Activated naive CD8-positive, alpha-beta T cell treated with anti-CD3 and anti-CD28 coated beads, Interleukin-2, amount 10 ng/mL, durations not matched to agents 7 days and 5 days (primary cell): ENCODE measurements around the gene KLK10. TPM values are rescaled to one million over a fixed set of nuclear protein-coding genes. Genes with fewer than 3 reads are reported as not detected.

Source experiments
- ATAC-seq: fragments of 150-1000 bp; cut with Tn5 transposase; one replicate; pipeline ENCODE4 v1.10.0; 2021; ENCODE audit warnings: low read depth, moderate library complexity
- POLR2A ChIA-PET: fragments of 350-600 bp; sonication (Branson Sonifier 250); formaldehyde crosslinking; loops from one replicate; lab custom pipeline; 2021; ENCODE audit warnings: antibody characterized with exemption; lab: Charles Lee
- DNase-seq: peaks from one replicate; pipeline ENCODE4 v3.0.0; 2021
- H3K27ac Mint-ChIP-seq: one replicate; pipeline ENCODE4 v1.8.0; 2022; ENCODE audit warnings: mild to moderate bottlenecking, mixed read lengths
- H3K27me3 Mint-ChIP-seq: one replicate; pipeline ENCODE4 v1.8.0; 2022; ENCODE audit warnings: mild to moderate bottlenecking, moderate library complexity, mixed read lengths
- H3K36me3 Mint-ChIP-seq: one replicate; pipeline ENCODE4 v1.8.0; 2021; ENCODE audit warnings: mild to moderate bottlenecking, mixed read lengths
- H3K4me1 Mint-ChIP-seq: one replicate; pipeline ENCODE4 v1.8.0; 2021; ENCODE audit warnings: mixed read lengths
- H3K4me3 Mint-ChIP-seq: one replicate; pipeline ENCODE4 v1.8.0; 2022; ENCODE audit warnings: mild to moderate bottlenecking, moderate library complexity, mixed read lengths
- H3K9me3 Mint-ChIP-seq: one replicate; pipeline ENCODE4 v1.8.0; 2021; ENCODE audit warnings: mixed read lengths
- total RNA-seq, 2 experiments: library from RNA; stranded (reverse); gene quantifications; one replicate each; pipeline ENCODE4 v1.2.3, GENCODE V29; 2021

The KLK10 gene
- total RNA-seq, 2 experiments from 2014 or later: not detected

GRCh38 chr19:51022526-51022925 lies 3.0 kb upstream of the KLK10 start:
- POLR2A ChIA-PET: no interaction called here
- DNase-seq (no peak), ATAC-seq (no peak)
- Mint-ChIP-seq H3K27me3 (peaks cover 55% of the 10 kb centered on the region), H3K4me1 (peaks cover 10% of the 10 kb centered on the region), H3K27ac (no peak overlapping the region), H3K9me3 (no peaks in the 10 kb centered on the region), H3K36me3 (no peaks in the 10 kb centered on the region), H3K4me3 (no peak overlapping the region)

- Mint-ChIP-seq H3K4me3 (no peak overlapping the region), H3K27me3 (peaks cover 61% of the 10 kb centered on the region), H3K27ac (no peak overlapping the region), H3K9me3 (no peaks in the 10 kb centered on the region), H3K4me1 (peaks cover 15% of the 10 kb centered on the region), H3K36me3 (no peaks in the 10 kb centered on the region)
- DNase-seq: no peak
- ATAC-seq: no peak
- POLR2A ChIA-PET: no interaction called here
Measured at GRCh38 chr19:51020988-51021651, 1.6 kb upstream of the KLK10 start.

- Mint-ChIP-seq H3K36me3 (no peaks in the 10 kb centered on the region), H3K9me3 (no peaks in the 10 kb centered on the region), H3K4me1 (peaks cover 25% of the 10 kb centered on the region), H3K4me3 (peak overlapping the region; percentile 72), H3K27me3 (peaks cover 64% of the 10 kb centered on the region), H3K27ac (no peak overlapping the region)
- DNase-seq: no peak
- POLR2A ChIA-PET: interaction anchor here (1.0 kb wide), 1 partner anchor 8 kb away, joined by 3 read pairs; no protein-coding TSS in a partner anchor
- no peak for ATAC-seq
Measured at GRCh38 chr19:51018745-51019543, 565 bp downstream of the KLK10 start.

GRCh38 chr19:51016798-51017683 lies 2.5 kb downstream of the KLK10 start:
- H3K4me1 Mint-ChIP-seq: peaks cover 27% of the 10 kb centered on the region
- peaks cover 57% of the 10 kb centered on the region for H3K27me3 Mint-ChIP-seq
- H3K27ac Mint-ChIP-seq: no peak overlapping the region
- no peaks in the 10 kb centered on the region for H3K36me3 Mint-ChIP-seq
- H3K4me3 Mint-ChIP-seq: peak overlapping the region; percentile 44
- no peaks in the 10 kb centered on the region for H3K9me3 Mint-ChIP-seq
- DNase-seq (peak; percentile 73), ATAC-seq (peak; percentile 46)
- POLR2A ChIA-PET: no interaction called here

GRCh38 chr19:51015691-51016267 lies 3.7 kb downstream of the KLK10 start:
- Mint-ChIP-seq H3K4me1 (peaks cover 27% of the 10 kb centered on the region), H3K9me3 (no peaks in the 10 kb centered on the region), H3K27me3 (peaks cover 48% of the 10 kb centered on the region), H3K36me3 (no peaks in the 10 kb centered on the region), H3K27ac (no peak overlapping the region), H3K4me3 (no peak overlapping the region)
- DNase-seq: no peak
- POLR2A ChIA-PET: no interaction called here
- no peak for ATAC-seq

GRCh38 chr19:51014242-51014641 lies 5.3 kb downstream of the KLK10 start:
- POLR2A ChIA-PET: no interaction called here

GRCh38 chr19:51012661-51013190 lies 6.8 kb downstream of the KLK10 start:
- Mint-ChIP-seq H3K9me3 (no peaks in the 10 kb centered on the region), H3K27me3 (peaks cover 28% of the 10 kb centered on the region), H3K4me3 (no peak overlapping the region), H3K4me1 (peaks cover 18% of the 10 kb centered on the region), H3K36me3 (no peaks in the 10 kb centered on the region), H3K27ac (no peak overlapping the region)
- DNase-seq (no peak), ATAC-seq (no peak)
- POLR2A ChIA-PET: no interaction called here

More at GRCh38 chr19:51014242-51014641, 5.3 kb downstream of the KLK10 start:
- Mint-ChIP-seq H3K9me3 (no peaks in the 10 kb centered on the region), H3K4me1 (peaks cover 23% of the 10 kb centered on the region), H3K4me3 (no peak overlapping the region), H3K27me3 (peaks cover 38% of the 10 kb centered on the region), H3K27ac (no peak overlapping the region), H3K36me3 (no peaks in the 10 kb centered on the region)
- ATAC-seq (no peak), DNase-seq (no peak)

GRCh38 chr19:51010066-51010795 lies 9.3 kb downstream of the KLK10 start:
- Mint-ChIP-seq H3K4me1 (peaks cover 11% of the 10 kb centered on the region), H3K9me3 (no peaks in the 10 kb centered on the region), H3K27me3 (peaks cover 9% of the 10 kb centered on the region), H3K27ac (no peak overlapping the region), H3K36me3 (no peaks in the 10 kb centered on the region), H3K4me3 (no peak overlapping the region)
- no peak for ATAC-seq
- POLR2A ChIA-PET: no interaction called here
- DNase-seq: no peak

- Mint-ChIP-seq H3K27me3 (peaks cover 7% of the 10 kb centered on the region), H3K4me1 (peaks cover 6% of the 10 kb centered on the region), H3K27ac (no peak overlapping the region), H3K9me3 (no peaks in the 10 kb centered on the region), H3K4me3 (no peak overlapping the region), H3K36me3 (no peaks in the 10 kb centered on the region)
- DNase-seq: no peak
- no peak for ATAC-seq
- POLR2A ChIA-PET: no interaction called here
Measured at GRCh38 chr19:51009061-51009891, 10.2 kb downstream of the KLK10 start.

- POLR2A ChIA-PET: interaction anchor here (0.7 kb wide), 1 partner anchor 16 kb away, joined by 4 read pairs; no protein-coding TSS in a partner anchor
Measured at GRCh38 chr19:51007488-51007887, 12.0 kb downstream of the KLK10 start.

GRCh38 chr19:51006406-51006805 lies 13.1 kb downstream of the KLK10 start:
- Mint-ChIP-seq H3K9me3 (no peaks in the 10 kb centered on the region), H3K4me3 (no peak overlapping the region), H3K4me1 (no peaks in the 10 kb centered on the region), H3K27ac (no peak overlapping the region), H3K27me3 (peaks cover 19% of the 10 kb centered on the region), H3K36me3 (no peaks in the 10 kb centered on the region)
- no peak for DNase-seq
- POLR2A ChIA-PET: no interaction called here
- no peak for ATAC-seq

More at GRCh38 chr19:51007488-51007887, 12.0 kb downstream of the KLK10 start:
- Mint-ChIP-seq H3K36me3 (no peaks in the 10 kb centered on the region), H3K4me3 (no peak overlapping the region), H3K4me1 (no peaks in the 10 kb centered on the region), H3K9me3 (no peaks in the 10 kb centered on the region), H3K27me3 (peaks cover 10% of the 10 kb centered on the region), H3K27ac (no peak overlapping the region)
- no peak for DNase-seq
- ATAC-seq: no peak
